ENCODE results near the gene ADCY10. TPM values are rescaled to one million over a fixed set of nuclear protein-coding genes. Genes with fewer than 3 reads are reported as not detected.

The ADCY10 gene
- total RNA-seq, 1 experiment from 2014 or later = 0.20 TPM

DNA sequence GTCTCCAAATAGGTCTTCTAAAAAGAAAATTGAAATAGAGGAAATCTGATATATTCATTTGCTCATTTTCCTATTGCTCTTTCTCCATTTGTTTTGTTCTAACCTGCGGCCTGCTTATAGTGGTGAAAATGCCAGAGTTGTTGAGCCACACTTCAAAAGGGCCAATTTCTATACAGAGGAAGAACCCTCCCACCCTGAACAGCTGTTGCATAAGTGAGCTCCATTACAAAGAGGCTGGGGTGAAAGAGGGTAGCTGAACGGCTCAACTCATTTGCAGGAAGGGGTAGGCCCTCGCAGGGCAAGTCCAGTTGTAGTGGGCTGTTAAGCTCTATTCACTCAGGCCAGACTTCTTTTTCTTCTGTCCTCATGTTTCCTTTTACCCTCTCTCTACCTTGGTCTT lies 8.8 kb downstream of the ADCY10 start:
- Mint-ChIP-seq H3K36me3 (ENCODE audit: insufficient read depth in 1 of 3, low read depth in 3 of 3) (peaks cover 3 to 18% (median 10%) of the 10 kb centered on the region in 3 experiments), H3K9me3 (peaks cover 12 to 17% of the 10 kb centered on the region in 2 experiments), H3K4me3 (no peak overlapping the region), H3K27me3 (ENCODE audit: low read depth) (no peaks in the 10 kb centered on the region), H3K4me1 (peaks cover 16 to 17% of the 10 kb centered on the region in 2 experiments), H3K27ac (peak overlapping the region in 2 of 3 experiments; percentile 15 to 22; a peak in 3 of 7 replicates)
- peaks cover 12% of the 10 kb centered on the region for H3K9me3 ChIP-seq (ENCODE audit: control insufficient read depth, low read depth, low read length)
- no peaks in the 10 kb centered on the region for H3K79me2 ChIP-seq (ENCODE audit: insufficient read depth, low read length)
- H3K18ac ChIP-seq (ENCODE audit: insufficient read length, low read depth, low read length) = no peak overlapping the region
- no peak overlapping the region for H4K5ac ChIP-seq (ENCODE audit: insufficient read length, low read depth, low read length)
- no peak overlapping the region for H3T11ph ChIP-seq (ENCODE audit: low read length)
- no peak overlapping the region for H2BK15ac ChIP-seq (ENCODE audit: low read depth, low read length)
- H3K23me2 ChIP-seq (ENCODE audit: insufficient read length, low read depth, low read length, poor library complexity, severe bottlenecking) = no peaks in the 10 kb centered on the region
- WGBS (ENCODE audit: extremely low coverage, insufficient read length, low lambda C conversion rate) = no CpG with 5 or more reads among the region's 3 CpGs
- no peaks in the 10 kb centered on the region for H3K79me1 ChIP-seq (ENCODE audit: insufficient read depth, low read depth, low read length, poor library complexity, severe bottlenecking)
- no peak overlapping the region for H2BK120ac ChIP-seq (ENCODE audit: low read depth, low read length, poor library complexity, severe bottlenecking)
- H3K9ac ChIP-seq (ENCODE audit: extremely low read depth, insufficient read length, low read length) = no peak overlapping the region
- H3K23ac ChIP-seq (ENCODE audit: insufficient read length, low read depth, low read length) = no peak overlapping the region
- TF ChIP-seq, protein P1, sequence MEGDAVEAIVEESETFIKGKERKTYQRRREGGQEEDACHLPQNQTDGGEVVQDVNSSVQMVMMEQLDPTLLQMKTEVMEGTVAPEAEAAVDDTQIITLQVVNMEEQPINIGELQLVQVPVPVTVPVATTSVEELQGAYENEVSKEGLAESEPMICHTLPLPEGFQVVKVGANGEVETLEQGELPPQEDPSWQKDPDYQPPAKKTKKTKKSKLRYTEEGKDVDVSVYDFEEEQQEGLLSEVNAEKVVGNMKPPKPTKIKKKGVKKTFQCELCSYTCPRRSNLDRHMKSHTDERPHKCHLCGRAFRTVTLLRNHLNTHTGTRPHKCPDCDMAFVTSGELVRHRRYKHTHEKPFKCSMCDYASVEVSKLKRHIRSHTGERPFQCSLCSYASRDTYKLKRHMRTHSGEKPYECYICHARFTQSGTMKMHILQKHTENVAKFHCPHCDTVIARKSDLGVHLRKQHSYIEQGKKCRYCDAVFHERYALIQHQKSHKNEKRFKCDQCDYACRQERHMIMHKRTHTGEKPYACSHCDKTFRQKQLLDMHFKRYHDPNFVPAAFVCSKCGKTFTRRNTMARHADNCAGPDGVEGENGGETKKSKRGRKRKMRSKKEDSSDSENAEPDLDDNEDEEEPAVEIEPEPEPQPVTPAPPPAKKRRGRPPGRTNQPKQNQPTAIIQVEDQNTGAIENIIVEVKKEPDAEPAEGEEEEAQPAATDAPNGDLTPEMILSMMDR (conservative IDR thresholded peaks at IDR 0.05) = no peak
- H4K20me1 ChIP-seq (ENCODE audit: control insufficient read depth, insufficient read depth, insufficient read length) = no peaks in the 10 kb centered on the region
- no peak overlapping the region for H3K4me2 ChIP-seq (ENCODE audit: insufficient read depth, insufficient read length, low read length)
- H2AFZ ChIP-seq (ENCODE audit: low read length) = no peak overlapping the region
- no peak overlapping the region for H3K27ac ChIP-seq (ENCODE audit: insufficient read length, low read depth, low read length)
- no peak overlapping the region for H3K14ac ChIP-seq (ENCODE audit: insufficient read depth, low read length)
- no peak overlapping the region for H2BK5ac ChIP-seq (ENCODE audit: insufficient read length, low read length)
- no peak overlapping the region for H4K8ac ChIP-seq (replicated peaks; ENCODE audit: insufficient read length, low read depth, low read length)
- no peak overlapping the region for H3K4ac ChIP-seq (ENCODE audit: low read depth, low read length)
- no peak overlapping the region for H3K56ac ChIP-seq (ENCODE audit: insufficient read length, low read depth, low read length)
- no peaks in the 10 kb centered on the region for H3K27me3 ChIP-seq (ENCODE audit: insufficient read depth, low read length)
- H3K4me1 ChIP-seq (ENCODE audit: insufficient read depth, low read length) = no peaks in the 10 kb centered on the region; the same call in 1 of the 2 replicates
- no peak overlapping the region for H2BK20ac ChIP-seq (ENCODE audit: low read depth, low read length, poor library complexity, severe bottlenecking)
- no peak overlapping the region for H4K91ac ChIP-seq (ENCODE audit: insufficient read length, low read depth, low read length)
- H2AK5ac ChIP-seq (ENCODE audit: insufficient read length, low read length) = no peak overlapping the region
- H2BK12ac ChIP-seq (ENCODE audit: insufficient read length, low read depth, low read length) = no peak overlapping the region
- peak; percentile 49 for DNase-seq

Measured in H9 (cell line).